Adrenal gland (tissue), 12 donors: ENCODE measurements around the gene DLGAP4. TPM values are rescaled to one million over a fixed set of nuclear protein-coding genes. Genes with fewer than 3 reads are reported as not detected.

Experiments used
- DNase-seq, 7 donors: peaks; one replicate each; pipeline ENCODE4 v3.0.0-alpha.2; 2019 to 2020
- H3K27ac ChIP-seq, 5 donors: fragments of 200-600 bp; sonication (generic) in 4 of 5; 1 replicate in 3 of 5; 2 replicates in 2 of 5; pipeline versions ENCODE4 v1.5.1 to v1.8.0; 2016 to 2020; ENCODE audit warnings: mild to moderate bottlenecking in 1 of 5
- H3K27me3 ChIP-seq: fragments of 200-600 bp; 2 replicates; pipeline ENCODE4 v1.8.0; 2021
- H3K36me3 ChIP-seq, 2 donors: fragments of 200-600 bp; replicated peaks in 1 of 2; 1 replicate in 1 of 2; 2 replicates in 1 of 2; pipeline versions ENCODE4 v1.5.1 to v1.8.0; 2018 to 2022
- H3K4me1 ChIP-seq, 2 donors: fragments of 200-600 bp; replicated peaks in 1 of 2; 1 replicate in 1 of 2; 2 replicates in 1 of 2; pipeline versions ENCODE4 v1.5.1 to v1.8.0; 2018 to 2021
- H3K4me3 ChIP-seq, 4 donors: fragments of 200-600 bp; sonication (generic) in 3 of 4; one replicate each; pipeline ENCODE4 v1.5.1; 2016 to 2018
- H3K9me3 ChIP-seq, 3 donors: fragments of 200-600 bp; sonication (generic) in 1 of 3; replicated peaks in 1 of 3; 1 replicate in 2 of 3; 2 replicates in 1 of 3; pipeline versions ENCODE4 v1.5.1 to v1.8.0; 2016 to 2021
- POLR2A ChIP-seq, 2 donors: fragments of 450-650 bp; IDR thresholded peaks; one replicate each; pipeline ENCODE4 v1.6.1; 2017; ENCODE audit warnings: antibody characterized with exemption in 2 of 2, mild to moderate bottlenecking in 2 of 2, moderate library complexity in 1 of 2
- WGBS, 4 donors: extraction: QIAGEN DNeasy Blood & Tissue Kit in 2 of 4; methylation state at CpG; one replicate each; pipeline versions ENCODE4 v1.1.5 to v1.1.7; 2013 to 2017; 5-methylcytosine and 5-hydroxymethylcytosine counted together
- intact Hi-C, 2 donors: fragments of 100-400 bp; cut with DNase I; formaldehyde crosslinking; loops; one replicate each; pipeline versions ENCODE4 v1.14.1 to v1.15.0; 2022 to 2023
- polyA plus RNA-seq, 3 donors: library from polyadenylated mRNA; stranded (reverse); fragments of 200-250 nt in 2 of 3; fragments of 350-450 nt in 1 of 3; fragmentation: Illumina TruSeq in 1 of 3; extraction: RNeasy Lipid Tissue Mini Kit (QIAGEN cat#74804) in 1 of 3; gene quantifications; one replicate each; pipeline ENCODE4 v1.2.3, GENCODE V29; 2013 to 2014
- total RNA-seq, 9 donors: library from RNA; depleted of rRNA in 4 of 9; stranded (reverse); fragments of >200 nt in 4 of 9; fragments of 120-200 nt in 1 of 9; fragmentation: NEBNext Ultra II Directional in 1 of 9; extraction: Animal tissue kit (Norgen Biotek cat#: 25700) in 1 of 9; gene quantifications; one replicate each; pipeline versions ENCODE4 v1.1.0 to v1.2.4, GENCODE V29; 2013 to 2023
- TF ChIP-seq, protein P1 (sequence below), 6 experiments: fragments of 450-650 bp in 4 of 6; fragments of 200-600 bp in 2 of 6; sonication (generic) in 1 of 6; IDR thresholded peaks; 1 replicate in 5 of 6; 2 replicates in 1 of 6; pipeline versions ENCODE4 v1.5.1 to v1.8.0; 2016 to 2021; ENCODE audit warnings: antibody characterized with exemption in 6 of 6, mild to moderate bottlenecking in 2 of 6, moderate library complexity in 1 of 6
- donor health status: healthy with polysubstance abuse.
- donor health status: Bipolar disorder and iron deficiency.
- donor health status: DM: yes; HTN: yes; CAD: no.
- donor health status: DM: no; HTN: no; CAD: no.
- donor health status: DM: no; HTN: no; CAD: no.
- donor health status: DM: yes; HTN: yes; CAD: no.

The DLGAP4 gene
- total and polyA plus RNA-seq, 12 donors = 13.5 to 95.2 (median 64.0) TPM

DNA sequence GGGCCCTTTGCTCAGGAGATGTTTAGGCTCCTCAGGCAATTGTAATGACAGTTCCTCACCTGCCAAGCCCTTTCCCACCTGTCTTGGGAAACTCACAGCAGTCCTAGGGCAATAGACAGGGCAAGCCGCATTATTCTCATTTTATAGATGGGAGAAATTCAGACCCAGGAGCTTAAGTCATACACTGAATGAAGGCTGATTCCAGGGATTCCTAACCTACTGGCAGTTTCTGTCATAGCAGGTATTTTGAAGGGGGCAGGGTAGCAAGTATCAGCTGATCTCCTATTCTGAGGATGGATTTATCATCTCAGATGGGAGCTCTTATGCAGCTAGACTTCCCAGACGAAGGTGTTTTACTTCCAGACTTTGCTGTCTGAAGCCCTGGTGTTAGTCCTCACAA lies 173.8 kb downstream of the DLGAP4 start:
- no peak overlapping the region for H3K4me3 ChIP-seq
- WGBS, 4 donors = 84 to 94% (median 92%) methylated on average over 2 of the region's 2 CpGs
- no peaks in the 10 kb centered on the region for H3K9me3 ChIP-seq
- H3K27ac ChIP-seq = no peak overlapping the region
- H3K27me3 ChIP-seq = no peaks in the 10 kb centered on the region
- intact Hi-C loops = no loop called here
- no peaks in the 10 kb centered on the region for H3K36me3 ChIP-seq
- TF ChIP-seq, protein P1, sequence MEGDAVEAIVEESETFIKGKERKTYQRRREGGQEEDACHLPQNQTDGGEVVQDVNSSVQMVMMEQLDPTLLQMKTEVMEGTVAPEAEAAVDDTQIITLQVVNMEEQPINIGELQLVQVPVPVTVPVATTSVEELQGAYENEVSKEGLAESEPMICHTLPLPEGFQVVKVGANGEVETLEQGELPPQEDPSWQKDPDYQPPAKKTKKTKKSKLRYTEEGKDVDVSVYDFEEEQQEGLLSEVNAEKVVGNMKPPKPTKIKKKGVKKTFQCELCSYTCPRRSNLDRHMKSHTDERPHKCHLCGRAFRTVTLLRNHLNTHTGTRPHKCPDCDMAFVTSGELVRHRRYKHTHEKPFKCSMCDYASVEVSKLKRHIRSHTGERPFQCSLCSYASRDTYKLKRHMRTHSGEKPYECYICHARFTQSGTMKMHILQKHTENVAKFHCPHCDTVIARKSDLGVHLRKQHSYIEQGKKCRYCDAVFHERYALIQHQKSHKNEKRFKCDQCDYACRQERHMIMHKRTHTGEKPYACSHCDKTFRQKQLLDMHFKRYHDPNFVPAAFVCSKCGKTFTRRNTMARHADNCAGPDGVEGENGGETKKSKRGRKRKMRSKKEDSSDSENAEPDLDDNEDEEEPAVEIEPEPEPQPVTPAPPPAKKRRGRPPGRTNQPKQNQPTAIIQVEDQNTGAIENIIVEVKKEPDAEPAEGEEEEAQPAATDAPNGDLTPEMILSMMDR (IDR thresholded peaks at IDR 0.05) = no peak
- no peak for TF ChIP-seq POLR2A (IDR thresholded peaks at IDR 0.05)
- no peak for DNase-seq
- peaks cover 22 to 44% of the 10 kb centered on the region in 2 donors for H3K4me1 ChIP-seq

- Histone ChIP-seq H3K9me3 (no peaks in the 10 kb centered on the region), H3K4me1 (peaks cover 22 to 49% of the 10 kb centered on the region in 2 donors), H3K27ac (peak overlapping the region in 1 of 5 donors; percentile 40), H3K27me3 (no peaks in the 10 kb centered on the region), H3K4me3 (no peak overlapping the region), H3K36me3 (no peaks in the 10 kb centered on the region)
- DNase-seq = no peak
- intact Hi-C loops = no loop called here
- TF ChIP-seq POLR2A (IDR thresholded peaks at IDR 0.05) = no peak
- TF ChIP-seq, protein P1 (IDR thresholded peaks at IDR 0.05) = no peak
- WGBS, 4 donors = 88 to 94% (median 90%) methylated on average over 5 of the region's 5 CpGs
Observed at GRCh38 chr20:36480456-36481048, 174.4 kb downstream of the DLGAP4 start.

GRCh38 chr20:36481380-36482043 lies 175.4 kb downstream of the DLGAP4 start:
- DNase-seq = peak in 1 of 7 donors; percentile 46
- intact Hi-C loops = no loop called here
- Histone ChIP-seq H3K4me1 (peaks cover 27 to 58% of the 10 kb centered on the region in 2 donors), H3K4me3 (no peak overlapping the region), H3K27me3 (no peaks in the 10 kb centered on the region), H3K36me3 (no peaks in the 10 kb centered on the region), H3K27ac (peak overlapping the region in 3 of 5 donors; percentile 40 to 68 (median 62)), H3K9me3 (no peaks in the 10 kb centered on the region)
- TF ChIP-seq, protein P1 (IDR thresholded peaks at IDR 0.05) = peak in 3 of 6 experiments; percentile 18 to 35 (median 25)
- TF ChIP-seq POLR2A (IDR thresholded peaks at IDR 0.05) = no peak
- 63 to 72% (median 66%) methylated on average over 9 of the region's 9 CpGs for WGBS, 4 donors

DNA sequence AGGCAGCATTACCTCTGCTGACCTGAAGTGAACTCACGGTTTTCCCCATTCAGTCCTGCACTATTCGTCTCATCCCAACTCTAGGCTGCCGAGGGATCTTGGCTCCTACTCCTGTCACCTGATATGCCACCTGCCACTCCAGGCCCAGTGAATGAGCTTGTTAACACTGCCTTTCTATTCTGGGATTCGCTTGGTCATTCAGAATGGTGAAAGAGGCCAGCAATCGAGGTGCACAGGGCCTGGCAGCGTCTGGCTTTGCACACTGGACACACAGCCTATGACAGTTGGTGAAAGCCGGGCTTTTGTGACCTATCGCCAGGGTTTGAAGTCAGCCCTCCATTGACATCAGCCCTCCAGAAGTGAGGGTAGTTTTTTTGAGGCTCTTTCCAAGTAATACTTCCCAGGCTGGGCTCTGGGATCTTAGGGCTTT lies 175.9 kb downstream of the DLGAP4 start:
- Histone ChIP-seq H3K9me3 (no peaks in the 10 kb centered on the region), H3K4me1 (peaks cover 32 to 64% of the 10 kb centered on the region in 2 donors), H3K36me3 (no peaks in the 10 kb centered on the region), H3K4me3 (no peak overlapping the region), H3K27ac (peak overlapping the region in 3 of 5 donors; percentile 40 to 68 (median 62)), H3K27me3 (no peaks in the 10 kb centered on the region)
- intact Hi-C loops = no loop called here
- TF ChIP-seq POLR2A (IDR thresholded peaks at IDR 0.05) = peak in 1 of 2 donors; percentile 18
- TF ChIP-seq, protein P1 (IDR thresholded peaks at IDR 0.05) = no peak
- 41 to 51% (median 48%) methylated on average over 3 to 8 of the region's 8 CpGs for WGBS, 4 donors
- DNase-seq = peak in 6 of 7 donors; percentile 57 to 86 (median 65)
